Keratinocyte (primary cell): ENCODE measurements around the gene ZNF518B.

Experiments used
- EZH2 ChIP-seq: IDR thresholded peaks from one replicate; pipeline ENCODE4 v1.6.1; 2012; ENCODE audit warnings: inconsistent platforms, mild to moderate bottlenecking, low read length, moderate library complexity
- TF ChIP-seq, protein P1 (sequence below), 3 experiments: IDR thresholded peaks in 1 of 3; conservative IDR thresholded peaks in 1 of 3; optimal IDR thresholded peaks in 1 of 3; 2 replicates in 2 of 3; 3 replicates in 1 of 3; pipeline versions ENCODE3 to v1.5.1; 2011; ENCODE audit warnings: low read length in 3 of 3, mild to moderate bottlenecking in 3 of 3, moderate library complexity in 2 of 3, control low read depth in 1 of 3, inconsistent platforms in 1 of 3; ENCODE audit not compliant: insufficient read depth in 2 of 3; ENCODE audit errors: extremely low read depth in 1 of 3

DNA sequence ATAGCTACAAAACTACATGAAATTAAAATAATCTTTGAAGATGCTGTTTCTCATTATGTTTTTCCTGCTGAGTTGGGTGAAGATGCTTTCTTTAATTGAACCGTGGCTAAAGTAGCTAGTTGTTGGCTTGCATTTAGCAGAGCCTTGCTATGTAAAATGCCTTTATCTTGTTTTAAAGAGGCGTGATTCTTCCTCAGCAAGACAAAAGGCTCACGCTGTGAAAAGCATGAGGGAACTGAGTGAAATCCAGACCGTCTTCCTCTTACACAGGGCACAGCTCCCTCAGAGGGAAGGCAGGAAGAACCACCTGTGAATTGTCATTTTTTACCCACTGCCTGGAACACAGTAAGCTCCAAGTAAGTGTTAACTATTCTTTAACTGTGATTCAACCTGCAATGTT, 39.0 kb upstream of the ZNF518B start:
- TF ChIP-seq, protein P1, sequence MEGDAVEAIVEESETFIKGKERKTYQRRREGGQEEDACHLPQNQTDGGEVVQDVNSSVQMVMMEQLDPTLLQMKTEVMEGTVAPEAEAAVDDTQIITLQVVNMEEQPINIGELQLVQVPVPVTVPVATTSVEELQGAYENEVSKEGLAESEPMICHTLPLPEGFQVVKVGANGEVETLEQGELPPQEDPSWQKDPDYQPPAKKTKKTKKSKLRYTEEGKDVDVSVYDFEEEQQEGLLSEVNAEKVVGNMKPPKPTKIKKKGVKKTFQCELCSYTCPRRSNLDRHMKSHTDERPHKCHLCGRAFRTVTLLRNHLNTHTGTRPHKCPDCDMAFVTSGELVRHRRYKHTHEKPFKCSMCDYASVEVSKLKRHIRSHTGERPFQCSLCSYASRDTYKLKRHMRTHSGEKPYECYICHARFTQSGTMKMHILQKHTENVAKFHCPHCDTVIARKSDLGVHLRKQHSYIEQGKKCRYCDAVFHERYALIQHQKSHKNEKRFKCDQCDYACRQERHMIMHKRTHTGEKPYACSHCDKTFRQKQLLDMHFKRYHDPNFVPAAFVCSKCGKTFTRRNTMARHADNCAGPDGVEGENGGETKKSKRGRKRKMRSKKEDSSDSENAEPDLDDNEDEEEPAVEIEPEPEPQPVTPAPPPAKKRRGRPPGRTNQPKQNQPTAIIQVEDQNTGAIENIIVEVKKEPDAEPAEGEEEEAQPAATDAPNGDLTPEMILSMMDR (optimal IDR thresholded peaks at IDR 0.05 in 1 of 3, IDR thresholded peaks at IDR 0.05 in 1 of 3, conservative IDR thresholded peaks at IDR 0.05 in 1 of 3; ENCODE audit: extremely low read depth in 1 of 3, insufficient read depth in 2 of 3, low read length in 3 of 3), result no peak
- TF ChIP-seq EZH2, result no peak
